Neutrophil (primary cell): ENCODE results near the gene BLM.
A peak's percentile ranks its signal among the peaks of the same experiment; 100 is the strongest.
"Not testable (repeated sequence)": the region's sequence is repeated elsewhere in the genome, so short reads cannot be mapped to it uniquely, and the experiment has no call there.

Experiments
- H3K27ac ChIP-seq: fragments of 200-600 bp; sonication (generic); 2 replicates; pipeline ENCODE4 v1.5.1; 2016; ENCODE audit warnings: mild to moderate bottlenecking, moderate library complexity
- H3K27me3 ChIP-seq: fragments of 200-600 bp; sonication (generic); 2 replicates; pipeline ENCODE4 v1.6.0; 2016; ENCODE audit warnings: mild to moderate bottlenecking
- H3K36me3 ChIP-seq: fragments of 200-600 bp; sonication (generic); 2 replicates; pipeline ENCODE4 v1.5.1; 2017
- H3K4me1 ChIP-seq, 2 experiments: fragments of 200-600 bp in 1 of 2; sonication (generic) in 1 of 2; 1 replicate in 1 of 2; 2 replicates in 1 of 2; pipeline versions ENCODE4 v1.5.1 to v1.6.1; 2013 to 2016; ENCODE audit warnings: low read depth in 1 of 2, low read length in 1 of 2, mild to moderate bottlenecking in 1 of 2, moderate library complexity in 1 of 2; ENCODE audit not compliant: control insufficient read depth in 1 of 2, insufficient read depth in 1 of 2
- H3K4me3 ChIP-seq, 2 experiments: fragments of 200-600 bp in 1 of 2; sonication (generic) in 1 of 2; 1 replicate in 1 of 2; 2 replicates in 1 of 2; pipeline ENCODE4 v1.5.1; 2013 to 2016; ENCODE audit warnings: low read depth in 1 of 2, low read length in 1 of 2, mild to moderate bottlenecking in 1 of 2, moderate library complexity in 1 of 2
- H3K9me3 ChIP-seq: fragments of 200-600 bp; sonication (generic); 2 replicates; pipeline ENCODE4 v1.5.1; 2016
- TF ChIP-seq, protein P1 (sequence below): fragments of 200-600 bp; sonication (generic); IDR thresholded peaks from 2 replicates; pipeline ENCODE4 v1.5.1; 2016; ENCODE audit warnings: antibody characterized with exemption

The BLM gene

DNA sequence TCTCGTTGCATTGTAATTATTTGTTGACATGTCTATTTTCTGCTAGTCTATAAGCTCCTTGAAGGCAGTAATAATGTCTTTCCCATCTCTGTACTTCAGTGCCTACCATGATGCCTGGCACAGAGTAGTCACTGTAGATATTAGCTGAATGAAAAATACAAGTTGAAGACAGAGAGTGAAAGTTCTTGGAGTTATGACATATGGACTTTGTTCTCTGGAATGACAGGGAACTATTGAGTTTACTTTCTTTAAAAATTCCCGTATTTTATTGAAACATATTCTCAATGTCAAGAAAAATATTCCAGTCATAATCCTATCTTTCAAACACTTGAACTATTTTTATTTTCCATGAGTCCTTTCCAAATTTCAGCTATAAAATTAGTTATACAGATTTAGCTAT lies 3.0 kb downstream of the BLM start:
- H3K4me3 ChIP-seq = no peak overlapping the region
- H3K27ac ChIP-seq = no peak overlapping the region
- H3K4me1 ChIP-seq = peaks cover 17 to 19% of the 10 kb centered on the region in 2 experiments
- no peaks in the 10 kb centered on the region for H3K27me3 ChIP-seq
- no peaks in the 10 kb centered on the region for H3K9me3 ChIP-seq
- TF ChIP-seq, protein P1, sequence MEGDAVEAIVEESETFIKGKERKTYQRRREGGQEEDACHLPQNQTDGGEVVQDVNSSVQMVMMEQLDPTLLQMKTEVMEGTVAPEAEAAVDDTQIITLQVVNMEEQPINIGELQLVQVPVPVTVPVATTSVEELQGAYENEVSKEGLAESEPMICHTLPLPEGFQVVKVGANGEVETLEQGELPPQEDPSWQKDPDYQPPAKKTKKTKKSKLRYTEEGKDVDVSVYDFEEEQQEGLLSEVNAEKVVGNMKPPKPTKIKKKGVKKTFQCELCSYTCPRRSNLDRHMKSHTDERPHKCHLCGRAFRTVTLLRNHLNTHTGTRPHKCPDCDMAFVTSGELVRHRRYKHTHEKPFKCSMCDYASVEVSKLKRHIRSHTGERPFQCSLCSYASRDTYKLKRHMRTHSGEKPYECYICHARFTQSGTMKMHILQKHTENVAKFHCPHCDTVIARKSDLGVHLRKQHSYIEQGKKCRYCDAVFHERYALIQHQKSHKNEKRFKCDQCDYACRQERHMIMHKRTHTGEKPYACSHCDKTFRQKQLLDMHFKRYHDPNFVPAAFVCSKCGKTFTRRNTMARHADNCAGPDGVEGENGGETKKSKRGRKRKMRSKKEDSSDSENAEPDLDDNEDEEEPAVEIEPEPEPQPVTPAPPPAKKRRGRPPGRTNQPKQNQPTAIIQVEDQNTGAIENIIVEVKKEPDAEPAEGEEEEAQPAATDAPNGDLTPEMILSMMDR = no peak
- no peaks in the 10 kb centered on the region for H3K36me3 ChIP-seq

DNA sequence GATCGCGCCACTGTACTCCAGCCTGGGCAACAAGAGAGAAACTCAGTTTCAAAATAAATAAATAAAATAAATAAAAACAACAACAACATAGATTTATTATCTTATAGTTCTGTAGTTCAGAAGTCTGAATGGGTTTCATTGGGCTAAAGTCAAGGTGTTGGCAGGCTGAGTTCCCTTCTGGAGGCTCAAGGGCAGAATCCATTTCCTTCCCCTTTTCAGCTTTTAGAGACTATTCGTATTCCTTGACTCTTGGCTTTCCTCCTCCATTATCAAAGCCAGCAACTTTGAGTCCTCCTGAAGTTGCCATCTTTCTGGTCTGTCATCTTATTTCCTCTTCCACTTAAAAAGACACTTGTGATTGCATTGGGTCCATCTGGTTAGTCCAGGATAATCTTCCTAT lies 12.1 kb downstream of the BLM start:
- Histone ChIP-seq H3K27me3 (no peaks in the 10 kb centered on the region), H3K27ac (peak overlapping the region; percentile 46), H3K4me3 (no peak overlapping the region), H3K36me3 (no peaks in the 10 kb centered on the region), H3K4me1 (peaks cover 14 to 21% of the 10 kb centered on the region in 2 experiments), H3K9me3 (no peaks in the 10 kb centered on the region)
- TF ChIP-seq, protein P1 = no peak

DNA sequence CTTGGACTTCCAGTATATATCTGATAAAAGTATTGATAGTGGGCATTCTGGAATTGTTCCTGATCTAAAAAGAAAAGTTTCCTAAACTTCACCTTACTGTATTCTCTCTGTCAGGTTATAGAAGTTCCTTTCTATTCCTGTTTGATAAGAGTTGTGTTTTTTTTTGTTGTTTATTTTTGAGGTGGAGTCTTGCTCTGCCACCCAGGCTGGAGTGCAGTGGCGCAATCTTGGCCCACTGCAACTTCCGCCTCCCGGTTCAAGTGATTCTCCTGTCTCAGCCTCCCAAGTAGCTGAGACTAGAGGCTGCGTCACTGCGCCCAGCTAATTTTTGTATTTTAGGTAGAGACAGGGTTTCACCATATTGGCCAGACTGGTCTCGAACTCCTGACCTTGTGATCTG lies 13.1 kb downstream of the BLM start:
- Histone ChIP-seq H3K4me3 (no peak overlapping the region), H3K27me3 (no peaks in the 10 kb centered on the region), H3K4me1 (peaks cover 14 to 21% of the 10 kb centered on the region in 2 experiments), H3K9me3 (no peaks in the 10 kb centered on the region), H3K27ac (peak overlapping the region; percentile 46), H3K36me3 (no peaks in the 10 kb centered on the region)
- TF ChIP-seq, protein P1 = no peak

GRCh38 chr15:90735923-90736322 lies 18.8 kb downstream of the BLM start:
- no peak overlapping the region for H3K27ac ChIP-seq
- no peaks in the 10 kb centered on the region for H3K27me3 ChIP-seq
- no peaks in the 10 kb centered on the region for H3K36me3 ChIP-seq
- peaks cover 22 to 25% of the 10 kb centered on the region in 2 experiments for H3K4me1 ChIP-seq
- no peak overlapping the region for H3K4me3 ChIP-seq
- TF ChIP-seq, protein P1 = no peak
- H3K9me3 ChIP-seq = no peaks in the 10 kb centered on the region

DNA sequence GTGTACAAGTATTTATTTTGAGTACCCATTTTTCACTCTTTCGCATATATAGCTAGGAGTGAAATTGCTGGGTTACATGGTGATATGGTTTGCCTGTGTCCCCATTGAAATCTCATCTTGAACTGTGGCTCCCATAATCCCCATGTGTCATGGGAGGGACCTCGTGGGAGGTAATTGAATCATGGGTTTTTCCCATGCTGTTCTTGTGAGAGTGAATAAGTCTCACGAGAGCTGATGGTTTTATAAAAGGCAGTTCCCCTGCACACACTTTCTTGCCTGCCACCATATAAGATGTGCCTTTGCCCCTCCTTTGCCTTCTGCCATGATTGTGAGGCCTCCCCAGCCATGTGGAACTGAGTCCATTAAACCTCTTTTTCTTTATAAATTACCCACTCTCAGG lies 23.4 kb downstream of the BLM start:
- H3K27ac ChIP-seq, H3K36me3 ChIP-seq, H3K27me3 ChIP-seq, H3K9me3 ChIP-seq, H3K4me3 ChIP-seq: not testable (repeated sequence)
- H3K4me1 ChIP-seq = peaks cover 25 to 30% of the 10 kb centered on the region in 2 experiments

DNA sequence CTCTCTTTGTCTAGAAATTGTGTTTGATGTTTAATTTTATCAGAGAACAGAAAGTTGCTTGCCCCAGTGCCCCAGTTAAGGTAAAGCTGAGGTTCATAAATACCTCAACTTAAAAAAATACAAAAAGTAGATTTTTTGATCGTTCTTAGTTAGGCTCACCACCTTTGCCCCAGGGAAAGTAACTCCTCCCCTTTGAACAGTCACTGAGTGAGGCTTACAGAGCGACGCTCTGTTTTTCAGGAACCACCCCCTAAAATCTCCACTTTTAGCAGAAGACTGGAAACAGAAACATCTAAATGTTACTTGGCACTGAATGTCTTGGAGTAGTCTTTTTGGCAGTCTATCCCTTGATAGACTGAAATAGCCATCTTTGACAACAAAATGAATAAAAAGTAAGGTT lies 24.9 kb downstream of the BLM start:
- no peak overlapping the region for H3K27ac ChIP-seq
- H3K9me3 ChIP-seq = no peaks in the 10 kb centered on the region
- TF ChIP-seq, protein P1 = no peak
- H3K4me1 ChIP-seq = peaks cover 25 to 30% of the 10 kb centered on the region in 2 experiments
- no peak overlapping the region for H3K4me3 ChIP-seq
- H3K36me3 ChIP-seq = no peaks in the 10 kb centered on the region
- no peaks in the 10 kb centered on the region for H3K27me3 ChIP-seq
